GM19372 (cell line): Measurements from ENCODE around the gene TMCC2.

Experiments used
- ATAC-seq: cut with Tn5 transposase; IDR thresholded peaks from one replicate; pipeline ENCODE4 v1.9.1; 2021; ENCODE audit warnings: mild to moderate bottlenecking, low read depth, moderate library complexity; ENCODE audit not compliant: unreplicated experiment

Gene TMCC2

DNA sequence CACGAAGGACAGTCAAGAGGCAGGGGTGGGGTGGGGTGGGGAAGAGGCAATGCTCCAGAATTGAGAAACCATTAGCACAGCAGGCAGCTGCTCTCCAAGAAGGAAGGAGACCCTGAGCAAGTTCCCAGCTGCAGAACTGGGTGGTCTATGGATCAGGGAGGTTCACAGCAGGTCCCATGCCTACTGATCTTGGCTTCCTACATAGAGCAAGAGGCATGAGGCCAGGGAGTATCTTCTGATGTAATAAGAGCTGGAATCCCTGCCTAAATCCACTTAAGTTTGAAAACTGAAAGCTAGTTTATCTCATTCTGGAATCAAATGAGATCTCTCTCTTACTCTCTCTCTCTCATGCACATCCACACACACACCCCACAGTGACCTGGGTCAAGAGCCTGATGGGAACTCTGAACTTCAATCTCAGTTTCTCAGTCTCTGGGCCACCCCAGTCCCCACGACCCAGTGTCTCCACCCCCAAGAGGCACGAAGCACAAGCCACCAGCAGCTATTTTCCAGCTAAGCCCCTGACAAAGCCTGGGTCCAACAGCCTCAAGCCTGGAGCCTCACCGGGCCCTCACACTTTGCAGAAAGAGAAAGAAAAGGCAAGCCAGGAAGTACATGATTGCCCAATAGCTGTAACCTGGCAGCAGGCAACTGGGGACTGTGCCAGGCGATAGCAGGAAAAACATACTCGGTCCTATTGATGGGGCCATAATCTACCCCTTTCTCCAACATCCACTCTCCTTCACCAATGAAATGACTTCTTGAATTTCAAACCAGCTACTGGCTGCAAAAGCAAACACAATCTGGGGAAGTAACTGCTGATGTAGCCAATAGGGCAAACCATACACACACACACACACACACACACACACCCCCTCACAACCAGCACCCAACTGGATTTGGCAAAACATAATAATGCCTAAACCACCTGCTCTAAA is 91.6 kb downstream of the TMCC2 start:
- no peak for ATAC-seq

DNA sequence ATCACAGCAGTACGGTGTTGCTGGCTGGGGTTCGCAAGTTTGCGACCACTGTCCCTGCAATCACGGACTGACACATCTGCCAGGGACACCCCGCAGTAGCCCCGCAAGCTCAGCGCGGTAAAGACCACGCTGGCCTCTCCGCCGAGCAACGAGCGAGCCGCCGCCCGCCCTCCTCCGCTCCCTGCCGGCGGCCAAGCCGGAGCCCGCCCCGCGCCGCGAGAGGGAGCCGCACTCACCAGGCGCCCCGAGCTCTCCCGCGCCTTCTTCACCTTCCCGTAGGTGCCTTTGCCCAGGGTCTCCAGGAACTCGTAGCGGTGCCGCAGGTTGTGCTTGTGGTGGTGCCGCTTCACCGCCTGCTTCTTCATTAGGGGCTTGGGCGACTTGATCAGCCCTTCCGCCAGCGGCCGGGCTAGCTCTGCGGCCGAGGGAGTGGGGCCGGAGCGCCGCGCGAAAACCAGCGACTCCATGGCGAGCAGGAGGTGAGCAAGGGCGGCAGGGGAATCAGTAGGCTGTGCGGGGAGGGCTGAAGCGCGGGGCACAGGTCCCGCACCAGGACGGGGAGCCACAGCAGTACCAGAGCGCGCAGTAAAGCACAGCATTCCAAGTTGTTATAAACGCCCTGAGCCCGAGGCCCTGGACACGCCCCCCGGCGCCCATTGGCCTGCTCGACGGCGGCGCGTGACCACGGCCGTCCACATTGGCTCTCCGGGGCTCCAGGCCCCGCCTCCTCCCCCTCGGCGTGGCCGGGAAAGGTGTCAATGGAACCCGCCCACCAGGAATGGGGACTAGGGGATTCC is 93.6 kb downstream of the TMCC2 start, which contains the start of gene NUAK2:
NUAK2 (minus strand) TSS at position 584 of the 797 bp plus-strand sequence; CDS start at position 467, 117 bp downstream.
- no peak for ATAC-seq

DNA sequence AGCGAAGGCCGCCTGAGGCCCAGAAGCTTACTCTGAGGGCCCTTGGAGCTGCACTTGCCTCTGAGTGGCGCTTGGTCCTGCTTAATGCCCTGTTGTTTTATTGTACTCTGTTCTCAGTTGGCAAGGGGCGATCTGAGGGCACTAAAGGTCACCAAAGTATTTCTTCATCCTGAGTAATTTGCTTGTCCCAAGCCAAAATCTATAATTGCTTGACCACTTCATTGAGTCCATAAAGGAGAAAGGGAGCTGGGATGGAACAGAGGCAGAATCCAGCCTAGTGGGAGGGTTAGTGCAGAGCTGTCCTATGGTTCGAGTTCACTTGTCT is 94.2 kb downstream of the TMCC2 start:
- no peak for ATAC-seq
